ENCODE measurements around the gene SYVN1. TPM values are rescaled to one million over a fixed set of nuclear protein-coding genes. Genes with fewer than 3 reads are reported as not detected.
A peak's percentile ranks its signal among the peaks of the same experiment; 100 is the strongest.

The SYVN1 gene
- polyA plus RNA-seq, 2 of the 4 experiments (the other 2 are of a cell fraction), result 21.4 to 25.1 TPM

DNA sequence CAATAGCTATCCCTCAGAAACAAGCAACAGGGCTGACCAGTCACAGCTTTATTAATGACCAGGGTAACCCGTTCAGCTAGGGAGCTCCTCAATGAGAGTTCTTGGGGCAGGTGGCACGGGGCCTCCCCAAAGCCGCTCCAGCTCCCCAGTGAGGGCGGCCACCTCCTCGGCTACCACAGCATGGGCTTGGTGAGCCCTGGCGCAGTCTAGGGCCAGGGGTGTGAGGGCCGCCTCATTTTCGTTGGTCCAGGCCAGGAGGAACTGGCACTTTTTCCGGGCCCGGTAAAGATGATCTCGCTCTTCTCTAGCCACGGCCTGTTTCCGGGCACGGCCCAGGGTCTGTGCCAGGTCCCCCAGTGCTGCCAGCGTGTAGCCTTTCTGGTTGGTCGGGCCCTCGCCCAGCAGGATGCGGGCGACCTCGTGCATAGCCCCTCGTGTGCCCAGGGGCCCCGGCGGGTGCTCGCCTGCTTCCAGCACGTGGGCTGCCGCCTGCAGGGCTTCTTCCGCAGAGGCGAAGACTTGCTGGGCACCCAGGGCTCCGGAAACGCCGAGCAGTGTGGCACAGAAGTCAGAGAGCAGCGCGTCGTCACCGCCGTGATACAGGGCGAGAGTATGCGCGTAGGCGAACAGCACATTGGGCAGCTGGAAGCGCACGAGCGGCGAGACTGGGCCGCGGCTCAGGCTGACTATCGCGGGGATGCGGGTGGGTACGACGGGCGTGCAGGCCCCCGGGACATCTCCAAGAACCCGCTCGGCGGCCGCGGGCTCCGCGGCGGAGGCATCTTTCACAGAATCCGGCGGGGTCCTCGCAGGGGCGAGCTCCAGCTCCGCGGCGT is 17.7 kb downstream of the SYVN1 start (continued):
- TF ChIP-seq, protein P1, sequence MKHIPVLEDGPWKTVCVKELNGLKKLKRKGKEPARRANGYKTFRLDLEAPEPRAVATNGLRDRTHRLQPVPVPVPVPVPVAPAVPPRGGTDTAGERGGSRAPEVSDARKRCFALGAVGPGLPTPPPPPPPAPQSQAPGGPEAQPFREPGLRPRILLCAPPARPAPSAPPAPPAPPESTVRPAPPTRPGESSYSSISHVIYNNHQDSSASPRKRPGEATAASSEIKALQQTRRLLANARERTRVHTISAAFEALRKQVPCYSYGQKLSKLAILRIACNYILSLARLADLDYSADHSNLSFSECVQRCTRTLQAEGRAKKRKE (CRISPR knock-in tag; IDR thresholded peaks at IDR 0.05; ENCODE audit: low read depth), result no peak
- no peak for TF ChIP-seq RAD21 (conservative IDR thresholded peaks at IDR 0.05 in 1 of 2, IDR thresholded peaks at IDR 0.05 in 1 of 2)
- TF ChIP-seq POLR2A (IDR thresholded peaks at IDR 0.05; ENCODE audit: low read length), result peak; percentile 32
- TF ChIP-seq, protein P2, sequence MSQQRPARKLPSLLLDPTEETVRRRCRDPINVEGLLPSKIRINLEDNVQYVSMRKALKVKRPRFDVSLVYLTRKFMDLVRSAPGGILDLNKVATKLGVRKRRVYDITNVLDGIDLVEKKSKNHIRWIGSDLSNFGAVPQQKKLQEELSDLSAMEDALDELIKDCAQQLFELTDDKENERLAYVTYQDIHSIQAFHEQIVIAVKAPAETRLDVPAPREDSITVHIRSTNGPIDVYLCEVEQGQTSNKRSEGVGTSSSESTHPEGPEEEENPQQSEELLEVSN (IDR thresholded peaks at IDR 0.05; ENCODE audit: borderline replicate concordance, low read depth), result peak; percentile 61; the same call in 1 of the 2 replicates
- no peak for TF ChIP-seq RCOR1 (IDR thresholded peaks at IDR 0.05; ENCODE audit: low read depth, low read length)
- TF ChIP-seq HOXA7 (CRISPR knock-in tag; IDR thresholded peaks at IDR 0.05), result no peak

DNA sequence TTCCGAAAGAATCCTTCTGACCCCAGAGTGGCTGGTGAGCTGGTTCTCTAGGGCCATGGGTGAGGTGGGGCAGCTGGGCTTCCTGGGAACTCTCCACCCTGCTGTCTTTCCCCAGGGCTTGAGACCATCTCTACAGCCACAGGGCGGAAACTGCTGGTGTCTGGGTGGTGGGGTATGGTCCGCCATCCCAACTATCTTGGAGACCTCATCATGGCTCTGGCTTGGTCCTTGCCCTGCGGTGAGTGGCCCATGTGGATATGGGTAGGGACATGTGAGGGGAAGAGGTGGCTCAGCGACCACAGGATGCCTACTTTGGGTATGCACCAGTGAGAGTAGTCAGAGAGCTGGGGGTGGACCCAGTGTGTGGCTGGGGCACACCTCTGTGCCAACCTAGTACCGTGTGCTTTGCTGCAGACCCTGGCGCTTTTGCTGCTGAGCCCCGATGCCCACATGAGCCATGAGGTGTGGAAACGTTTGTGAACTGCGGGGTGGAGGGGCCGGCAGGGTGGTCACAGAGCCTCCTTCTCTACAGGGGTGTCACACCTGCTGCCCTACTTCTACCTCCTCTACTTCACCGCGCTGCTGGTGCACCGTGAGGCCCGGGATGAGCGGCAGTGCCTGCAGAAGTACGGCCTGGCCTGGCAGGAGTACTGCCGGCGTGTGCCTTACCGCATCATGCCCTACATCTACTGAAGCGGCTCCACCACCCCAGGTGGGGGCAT is 18.8 kb downstream of the SYVN1 start:
- peak overlapping the region; percentile 92 for H3K4me2 ChIP-seq
- ATAC-seq (no peak), FAIRE-seq (no peak), DNase-seq (ENCODE audit: low read depth in 1 of 2, low spot score in 1 of 2) (no peak)
- TF ChIP-seq JUNB (IDR thresholded peaks at IDR 0.05) (no peak), POLR2A (IDR thresholded peaks at IDR 0.05; ENCODE audit: low read length) (peak; percentile 23; the same call in 1 of the 2 replicates)
- TF ChIP-seq, protein P3, sequence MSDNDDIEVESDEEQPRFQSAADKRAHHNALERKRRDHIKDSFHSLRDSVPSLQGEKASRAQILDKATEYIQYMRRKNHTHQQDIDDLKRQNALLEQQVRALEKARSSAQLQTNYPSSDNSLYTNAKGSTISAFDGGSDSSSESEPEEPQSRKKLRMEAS (IDR thresholded peaks at IDR 0.05), result 0 out of 2 replicates have a peak, but pooled peaks have one; percentile 12
- TF ChIP-seq, protein P4, sequence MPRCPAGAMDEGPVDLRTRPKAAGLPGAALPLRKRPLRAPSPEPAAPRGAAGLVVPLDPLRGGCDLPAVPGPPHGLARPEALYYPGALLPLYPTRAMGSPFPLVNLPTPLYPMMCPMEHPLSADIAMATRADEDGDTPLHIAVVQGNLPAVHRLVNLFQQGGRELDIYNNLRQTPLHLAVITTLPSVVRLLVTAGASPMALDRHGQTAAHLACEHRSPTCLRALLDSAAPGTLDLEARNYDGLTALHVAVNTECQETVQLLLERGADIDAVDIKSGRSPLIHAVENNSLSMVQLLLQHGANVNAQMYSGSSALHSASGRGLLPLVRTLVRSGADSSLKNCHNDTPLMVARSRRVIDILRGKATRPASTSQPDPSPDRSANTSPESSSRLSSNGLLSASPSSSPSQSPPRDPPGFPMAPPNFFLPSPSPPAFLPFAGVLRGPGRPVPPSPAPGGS (IDR thresholded peaks at IDR 0.05), result 0 out of 3 replicates have a peak, but pooled peaks have one; percentile 10
- H3K9me3 ChIP-seq, result no peaks in the 10 kb centered on the region
- H3K27ac ChIP-seq, result no peak overlapping the region
- ChIA-PET POLR2A (interaction anchor here (0.6 kb wide), 1 partner anchor 144 kb away, joined by 4 read pairs; no protein-coding TSS in a partner anchor), CTCF (interaction anchor here (0.8 kb wide), 1 partner anchor 328 kb away, joined by 3 read pairs; no protein-coding TSS in a partner anchor)
- WGBS (ENCODE audit: missing lambda C conversion rate), result 91% methylated on average over 12 of the region's 21 CpGs
- H3K4me1 ChIP-seq, result peaks cover 37% of the 10 kb centered on the region; the same call in 2 of the 3 replicates
- no peak overlapping the region for H3K4me3 ChIP-seq

DNA sequence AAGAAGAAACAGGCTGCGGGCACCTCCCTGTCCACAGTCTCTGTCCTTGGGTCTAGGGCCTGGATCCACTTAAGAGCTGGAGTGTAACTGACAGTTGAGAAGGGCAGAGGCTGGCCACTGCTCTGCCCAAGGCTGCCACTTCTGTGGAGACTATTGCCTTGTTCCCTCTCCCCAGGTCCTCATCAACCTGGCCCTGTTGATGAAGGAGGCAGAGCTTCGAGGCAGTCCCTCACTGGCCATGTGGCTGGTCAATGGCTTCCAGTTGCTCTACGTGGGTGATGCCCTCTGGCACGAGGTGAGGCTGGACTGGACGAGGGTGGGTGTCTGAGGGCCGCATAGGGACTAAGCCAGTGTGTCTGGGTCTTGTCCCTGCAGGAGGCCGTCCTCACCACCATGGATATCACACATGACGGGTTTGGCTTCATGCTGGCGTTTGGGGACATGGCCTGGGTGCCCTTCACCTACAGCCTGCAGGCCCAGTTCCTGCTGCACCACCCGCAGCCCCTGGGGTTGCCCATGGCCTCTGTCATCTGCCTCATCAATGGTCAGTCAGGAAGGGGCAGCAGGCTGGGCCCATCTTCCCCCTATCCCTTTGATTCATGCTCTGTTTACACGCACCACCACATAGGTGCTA is 19.7 kb downstream of the SYVN1 start:
- ChIA-PET CTCF (interaction anchor here (0.9 to 3.5 kb wide), 6 partner anchors 7 to 161 kb away, joined by 3 to 24 read pairs (median 4); partner anchors contain the start of genes ARL2, FAU and MRPL49), POLR2A (no interaction called here)
- ATAC-seq, result no peak
- WGBS (ENCODE audit: missing lambda C conversion rate), result 95% methylated on average over 11 of the region's 11 CpGs
- H3K4me2 ChIP-seq, result no peak overlapping the region
- TF ChIP-seq FOXS1 (CRISPR knock-in tag; IDR thresholded peaks at IDR 0.05) (no peak), RNF2 (IDR thresholded peaks at IDR 0.05; ENCODE audit: borderline replicate concordance, low read depth) (no peak), CEBPB (IDR thresholded peaks at IDR 0.05) (no peak), GATA3 (IDR thresholded peaks at IDR 0.05; ENCODE audit: borderline replicate concordance) (no peak), ZFP36 (IDR thresholded peaks at IDR 0.05; ENCODE audit: borderline replicate concordance, partially characterized antibody) (no peak), MAZ (IDR thresholded peaks at IDR 0.05; ENCODE audit: borderline replicate concordance, low read depth, low read length) (no peak), POLR2A (IDR thresholded peaks at IDR 0.05; ENCODE audit: low read length) (no peak), EHF (CRISPR knock-in tag; IDR thresholded peaks at IDR 0.05) (no peak), RARB (CRISPR knock-in tag; IDR thresholded peaks at IDR 0.05) (no peak), JUN (IDR thresholded peaks at IDR 0.05) (no peak), SREBF2 (IDR thresholded peaks at IDR 0.05) (no peak)
- TF ChIP-seq, protein P5, sequence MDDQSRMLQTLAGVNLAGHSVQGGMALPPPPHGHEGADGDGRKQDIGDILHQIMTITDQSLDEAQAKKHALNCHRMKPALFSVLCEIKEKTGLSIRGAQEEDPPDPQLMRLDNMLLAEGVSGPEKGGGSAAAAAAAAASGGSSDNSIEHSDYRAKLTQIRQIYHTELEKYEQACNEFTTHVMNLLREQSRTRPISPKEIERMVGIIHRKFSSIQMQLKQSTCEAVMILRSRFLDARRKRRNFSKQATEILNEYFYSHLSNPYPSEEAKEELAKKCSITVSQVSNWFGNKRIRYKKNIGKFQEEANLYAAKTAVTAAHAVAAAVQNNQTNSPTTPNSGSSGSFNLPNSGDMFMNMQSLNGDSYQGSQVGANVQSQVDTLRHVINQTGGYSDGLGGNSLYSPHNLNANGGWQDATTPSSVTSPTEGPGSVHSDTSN (IDR thresholded peaks at IDR 0.05), result no peak
- TF ChIP-seq, protein P4 (IDR thresholded peaks at IDR 0.05), result no peak
- TF ChIP-seq, protein P6, sequence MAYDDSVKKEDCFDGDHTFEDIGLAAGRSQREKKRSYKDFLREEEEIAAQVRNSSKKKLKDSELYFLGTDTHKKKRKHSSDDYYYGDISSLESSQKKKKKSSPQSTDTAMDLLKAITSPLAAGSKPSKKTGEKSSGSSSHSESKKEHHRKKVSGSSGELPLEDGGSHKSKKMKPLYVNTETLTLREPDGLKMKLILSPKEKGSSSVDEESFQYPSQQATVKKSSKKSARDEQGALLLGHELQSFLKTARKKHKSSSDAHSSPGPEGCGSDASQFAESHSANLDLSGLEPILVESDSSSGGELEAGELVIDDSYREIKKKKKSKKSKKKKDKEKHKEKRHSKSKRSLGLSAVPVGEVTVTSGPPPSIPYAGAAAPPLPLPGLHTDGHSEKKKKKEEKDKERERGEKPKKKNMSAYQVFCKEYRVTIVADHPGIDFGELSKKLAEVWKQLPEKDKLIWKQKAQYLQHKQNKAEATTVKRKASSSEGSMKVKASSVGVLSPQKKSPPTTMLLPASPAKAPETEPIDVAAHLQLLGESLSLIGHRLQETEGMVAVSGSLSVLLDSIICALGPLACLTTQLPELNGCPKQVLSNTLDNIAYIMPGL (CRISPR knock-in tag; IDR thresholded peaks at IDR 0.05; ENCODE audit: borderline replicate concordance), result no peak
- FAIRE-seq, result no peak
- DNase-seq (ENCODE audit: low read depth in 1 of 2, low spot score in 1 of 2), result no peak
- H3K4me3 ChIP-seq, result no peak overlapping the region
- no peaks in the 10 kb centered on the region for H3K9me3 ChIP-seq
- H3K27ac ChIP-seq, result no peak overlapping the region
- H3K4me1 ChIP-seq, result peaks cover 31% of the 10 kb centered on the region; the same call in 2 of the 3 replicates
